ENCODE results near the gene ARHGAP33.

Gene ARHGAP33

DNA sequence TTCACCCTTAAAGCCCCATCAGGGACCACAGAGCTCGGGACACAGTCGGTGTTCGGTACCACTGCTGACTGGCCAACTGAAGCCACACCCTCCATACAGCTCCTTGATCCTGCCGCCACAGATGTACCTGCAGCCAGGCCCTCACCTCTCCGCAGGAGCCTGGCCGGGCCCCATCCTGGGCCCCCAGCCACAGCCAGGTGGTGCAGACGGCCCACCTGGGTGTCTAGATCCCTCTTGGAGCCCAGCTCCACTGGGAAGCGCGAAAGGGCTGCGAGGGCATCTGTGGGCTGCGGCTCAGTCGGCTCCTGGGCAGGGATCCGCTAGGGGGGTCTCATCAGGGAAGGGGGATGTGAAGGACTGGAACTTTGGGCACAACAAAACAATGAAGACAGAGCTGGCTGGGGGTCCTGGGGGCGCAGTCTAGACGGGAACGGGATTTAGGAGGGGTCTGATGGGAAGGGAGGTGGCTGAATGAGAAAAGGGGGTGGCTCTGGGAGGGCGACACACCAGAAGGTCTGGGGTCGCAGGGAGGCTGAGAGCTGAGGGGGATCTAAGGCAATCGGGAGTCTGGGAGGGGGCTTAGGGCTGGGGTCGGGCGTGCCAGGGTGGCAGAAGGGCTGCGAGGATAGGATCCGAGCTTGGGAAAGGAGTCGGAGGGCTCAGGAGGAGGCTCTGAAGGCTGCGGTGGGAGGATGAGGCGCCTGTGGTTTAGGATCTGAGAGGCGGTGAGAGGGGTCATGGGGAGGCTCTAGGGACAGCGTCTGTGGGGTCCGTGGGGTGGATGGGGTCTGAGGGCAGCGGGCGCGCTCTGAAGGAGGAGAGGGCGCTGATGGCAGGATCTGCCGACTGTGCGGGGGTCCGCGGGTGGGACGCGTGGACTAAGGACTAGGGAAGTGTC is 21.5 kb downstream of the ARHGAP33 start:
- FAIRE-seq (no peak), DNase-seq (ENCODE audit: insufficient read length, low spot score) (no peak)
- TF ChIP-seq, protein P1, sequence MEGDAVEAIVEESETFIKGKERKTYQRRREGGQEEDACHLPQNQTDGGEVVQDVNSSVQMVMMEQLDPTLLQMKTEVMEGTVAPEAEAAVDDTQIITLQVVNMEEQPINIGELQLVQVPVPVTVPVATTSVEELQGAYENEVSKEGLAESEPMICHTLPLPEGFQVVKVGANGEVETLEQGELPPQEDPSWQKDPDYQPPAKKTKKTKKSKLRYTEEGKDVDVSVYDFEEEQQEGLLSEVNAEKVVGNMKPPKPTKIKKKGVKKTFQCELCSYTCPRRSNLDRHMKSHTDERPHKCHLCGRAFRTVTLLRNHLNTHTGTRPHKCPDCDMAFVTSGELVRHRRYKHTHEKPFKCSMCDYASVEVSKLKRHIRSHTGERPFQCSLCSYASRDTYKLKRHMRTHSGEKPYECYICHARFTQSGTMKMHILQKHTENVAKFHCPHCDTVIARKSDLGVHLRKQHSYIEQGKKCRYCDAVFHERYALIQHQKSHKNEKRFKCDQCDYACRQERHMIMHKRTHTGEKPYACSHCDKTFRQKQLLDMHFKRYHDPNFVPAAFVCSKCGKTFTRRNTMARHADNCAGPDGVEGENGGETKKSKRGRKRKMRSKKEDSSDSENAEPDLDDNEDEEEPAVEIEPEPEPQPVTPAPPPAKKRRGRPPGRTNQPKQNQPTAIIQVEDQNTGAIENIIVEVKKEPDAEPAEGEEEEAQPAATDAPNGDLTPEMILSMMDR (IDR thresholded peaks at IDR 0.05; ENCODE audit: insufficient read depth, missing control alignments), result no peak

DNA sequence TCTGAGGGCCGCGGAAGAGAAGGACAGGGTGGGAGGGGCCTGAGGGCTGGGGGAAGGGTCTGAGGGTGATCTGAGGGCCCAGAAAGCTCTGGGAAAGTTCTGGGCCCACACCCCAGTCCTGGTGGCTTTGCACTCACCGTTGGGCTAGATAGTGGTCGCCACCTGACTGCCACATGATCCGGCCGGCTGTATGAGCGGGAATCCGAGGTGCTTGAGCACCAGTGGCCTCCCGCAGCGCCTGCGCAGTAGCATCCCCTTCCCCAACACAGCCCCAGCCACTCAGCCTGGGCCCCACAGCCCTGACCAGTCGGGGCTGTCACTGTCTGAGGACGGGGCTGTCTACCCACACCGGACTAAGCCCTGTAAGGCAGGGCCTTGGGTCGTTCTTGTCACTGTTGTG is 22.3 kb downstream of the ARHGAP33 start:
- FAIRE-seq, result no peak
- TF ChIP-seq, protein P1 (IDR thresholded peaks at IDR 0.05; ENCODE audit: insufficient read depth, missing control alignments), result no peak
- DNase-seq (ENCODE audit: insufficient read length, low spot score), result no peak

DNA sequence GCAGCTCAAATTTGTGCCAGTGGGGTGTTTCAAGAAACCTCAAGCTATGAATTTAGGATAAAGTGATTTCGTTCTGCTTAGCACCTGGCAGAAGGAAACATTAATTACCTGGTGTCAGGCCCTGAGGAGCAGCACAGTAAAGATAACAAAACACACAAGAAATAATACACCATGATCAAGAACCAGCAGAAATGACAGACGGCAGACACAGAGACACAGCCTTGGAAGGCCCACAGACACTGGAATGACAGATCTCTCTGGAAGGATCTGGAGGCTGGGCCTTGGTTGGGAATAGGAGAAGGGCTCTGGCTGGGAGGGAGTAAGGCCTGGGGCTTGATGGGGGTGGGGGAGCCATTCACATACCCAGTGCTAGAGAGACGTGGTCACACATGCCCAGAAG is 26.5 kb downstream of the ARHGAP33 start:
- TF ChIP-seq, protein P1 (IDR thresholded peaks at IDR 0.05; ENCODE audit: insufficient read depth, missing control alignments), result no peak
- DNase-seq (ENCODE audit: insufficient read length, low spot score), result no peak
- FAIRE-seq, result no peak

DNA sequence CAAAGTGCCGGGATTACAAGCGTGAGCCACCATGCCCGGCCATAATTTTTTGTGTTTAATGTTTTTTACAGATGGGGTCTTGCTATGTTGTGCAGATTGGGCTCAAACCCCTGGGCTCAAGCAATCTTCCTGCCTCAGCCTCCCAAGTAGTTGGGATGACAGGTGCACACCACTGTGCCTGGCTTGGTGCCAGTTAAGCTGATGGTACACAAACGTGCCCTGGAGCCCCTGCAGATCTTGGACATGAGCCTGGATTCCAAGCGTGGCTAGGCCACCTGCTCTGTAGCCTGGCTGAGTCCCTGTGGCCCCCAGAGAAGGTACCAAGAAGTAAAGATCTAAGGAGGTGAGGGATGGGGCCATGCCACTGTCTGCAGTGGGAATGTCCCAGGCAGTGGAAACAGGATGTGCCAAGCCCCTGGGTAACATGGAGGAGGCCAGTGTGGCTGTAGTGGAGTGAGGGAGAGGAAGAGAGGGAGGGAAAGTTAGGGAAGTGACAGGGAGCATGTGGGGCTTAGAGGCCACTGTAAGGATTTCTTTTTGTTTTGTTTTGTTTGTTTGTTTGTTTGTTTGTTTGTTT is 30.2 kb downstream of the ARHGAP33 start:
- DNase-seq (ENCODE audit: insufficient read length, low spot score) (no peak), FAIRE-seq (no peak)
- TF ChIP-seq, protein P1 (IDR thresholded peaks at IDR 0.05; ENCODE audit: insufficient read depth, missing control alignments), result no peak

DNA sequence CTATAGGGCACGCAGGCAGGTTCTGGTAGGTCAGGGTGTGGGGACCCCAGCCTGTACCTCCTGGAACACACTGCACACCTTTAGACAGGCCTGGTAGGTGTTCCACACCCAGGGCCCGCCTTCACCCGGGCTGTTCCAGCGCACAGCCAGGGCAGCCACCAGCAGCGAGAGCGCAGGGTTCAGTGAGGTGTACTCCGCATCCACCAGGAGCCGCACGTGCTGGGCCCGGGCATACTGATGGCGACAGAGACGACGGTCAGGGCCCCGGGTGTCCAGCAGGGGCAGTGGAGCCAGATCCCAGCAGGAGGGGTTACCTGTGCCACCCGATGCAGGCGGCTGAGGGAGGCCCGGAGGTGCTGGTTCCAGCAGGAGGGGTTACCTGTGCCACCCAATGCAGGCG is 31.2 kb downstream of the ARHGAP33 start:
- no peak for DNase-seq (ENCODE audit: insufficient read length, low spot score)
- FAIRE-seq, result no peak
- TF ChIP-seq, protein P1 (IDR thresholded peaks at IDR 0.05; ENCODE audit: insufficient read depth, missing control alignments), result no peak

DNA sequence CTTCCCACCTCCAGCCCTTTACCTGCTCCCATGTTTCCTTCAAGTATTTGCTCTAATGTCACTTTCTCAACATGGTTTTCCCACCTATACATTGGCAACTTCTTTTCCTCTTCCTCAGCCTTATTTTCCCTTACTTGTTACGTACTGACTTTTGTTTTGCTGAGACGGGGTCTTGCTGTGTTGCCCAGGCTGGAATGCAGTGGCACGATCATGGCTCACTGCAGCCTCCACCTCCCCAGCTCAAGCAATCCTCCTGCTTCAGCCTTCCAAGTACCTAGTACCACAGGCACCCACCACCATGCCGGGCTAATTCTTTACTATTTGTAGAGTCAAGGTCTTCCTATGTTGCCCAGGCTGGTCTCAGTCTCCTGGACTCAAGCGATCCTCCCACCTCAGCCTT is 32.3 kb downstream of the ARHGAP33 start:
- DNase-seq (ENCODE audit: insufficient read length, low spot score), result no peak
- FAIRE-seq, result no peak
- TF ChIP-seq, protein P1 (IDR thresholded peaks at IDR 0.05; ENCODE audit: insufficient read depth, missing control alignments), result no peak
